RKO (cell line): ENCODE results near the gene ESYT2.

Experiments used
- DNase-seq: peaks from one replicate; pipeline ENCODE4 v3.0.0-alpha.2; 2016; ENCODE audit warnings: low spot score

ESYT2 gene

GRCh38 chr7:158825628-158826289 is 3.5 kb downstream of the ESYT2 start:
- DNase-seq: no peak

GRCh38 chr7:158824028-158824427 is 5.3 kb downstream of the ESYT2 start:
- no peak for DNase-seq

GRCh38 chr7:158821171-158822031 is 7.9 kb downstream of the ESYT2 start:
- DNase-seq: no peak

- DNase-seq: no peak
These were observed 8.7 kb downstream of the ESYT2 start for GRCh38 chr7:158820656-158821055.

GRCh38 chr7:158819571-158820203 is 9.6 kb downstream of the ESYT2 start:
- no peak for DNase-seq

- no peak for DNase-seq
These were observed 10.7 kb downstream of the ESYT2 start for GRCh38 chr7:158818325-158819213.

GRCh38 chr7:158816995-158817394 is 12.3 kb downstream of the ESYT2 start:
- DNase-seq: no peak

GRCh38 chr7:158816271-158816670 is 13.0 kb downstream of the ESYT2 start:
- no peak for DNase-seq

GRCh38 chr7:158815800-158816128 is 13.5 kb downstream of the ESYT2 start:
- no peak for DNase-seq

GRCh38 chr7:158815083-158815799 is 14.1 kb downstream of the ESYT2 start:
- no peak for DNase-seq

- DNase-seq: no peak
These were observed 14.7 kb downstream of the ESYT2 start for GRCh38 chr7:158814637-158815036.

- DNase-seq: no peak
These were observed 16.6 kb downstream of the ESYT2 start for GRCh38 chr7:158812684-158813083.

- DNase-seq: no peak
These were observed 17.4 kb downstream of the ESYT2 start for GRCh38 chr7:158811894-158812293.

- no peak for DNase-seq
These were observed 17.8 kb downstream of the ESYT2 start for GRCh38 chr7:158811461-158811860.

GRCh38 chr7:158810846-158811245 is 18.5 kb downstream of the ESYT2 start:
- no peak for DNase-seq

GRCh38 chr7:158809596-158809995 is 19.7 kb downstream of the ESYT2 start:
- DNase-seq: no peak

GRCh38 chr7:158808126-158808525 is 21.2 kb downstream of the ESYT2 start:
- no peak for DNase-seq

GRCh38 chr7:158805937-158806336 is 23.4 kb downstream of the ESYT2 start:
- no peak for DNase-seq

- no peak for DNase-seq
These were observed 23.9 kb downstream of the ESYT2 start for GRCh38 chr7:158805414-158805813.

- DNase-seq: no peak
These were observed 25.0 kb downstream of the ESYT2 start for GRCh38 chr7:158804335-158804734.

- no peak for DNase-seq
These were observed 25.8 kb downstream of the ESYT2 start for GRCh38 chr7:158803367-158803969.
